Mucosa of descending colon (tissue), 3 donors: ENCODE data around the gene SLC17A9. TPM values are rescaled to one million over a fixed set of nuclear protein-coding genes. Genes with fewer than 3 reads are reported as not detected.
A peak's percentile ranks its signal among the peaks of the same experiment; 100 is the strongest.

Source experiments
- ATAC-seq: fragments of 200-7000 bp; cut with Tn5 transposase; one replicate; pipeline ENCODE4 v1.9.1; 2020; ENCODE audit warnings: mild to moderate bottlenecking, moderate library complexity
- DNase-seq, 3 donors: peaks; one replicate each; pipeline ENCODE4 v3.0.0-alpha.2; 2020
- H3K36me3 ChIP-seq: fragments of 200-600 bp; one replicate; pipeline ENCODE4 v1.8.0; 2021; ENCODE audit warnings: low read depth, mild to moderate bottlenecking
- H3K4me1 ChIP-seq: fragments of 200-600 bp; one replicate; pipeline ENCODE4 v1.8.0; 2021; ENCODE audit warnings: low read depth, mild to moderate bottlenecking
- H3K4me3 ChIP-seq: fragments of 200-600 bp; one replicate; pipeline ENCODE4 v1.8.0; 2021; ENCODE audit warnings: mild to moderate bottlenecking
- H3K9me3 ChIP-seq: fragments of 200-600 bp; one replicate; pipeline ENCODE4 v1.8.0; 2021; ENCODE audit warnings: mild to moderate bottlenecking
- intact Hi-C, 2 donors: fragments of 100-400 bp; cut with DNase I in 1 of 2; cut with micrococcal nuclease in 1 of 2; formaldehyde crosslinking; loops; one replicate each; pipeline versions ENCODE4 v1.11.0 to v1.11.1; 2022; cut with DNase I, micrococcal nuclease
- total RNA-seq, 3 donors: library from RNA; stranded (reverse); fragmentation: NEBNext Ultra II Directional in 2 of 3; extraction: Animal tissue kit (Norgen Biotek cat#: 25700) in 2 of 3; gene quantifications; one replicate each; pipeline versions ENCODE4 v1.2.1 to v1.2.4, GENCODE V29; 2021 to 2023
- TF ChIP-seq, protein P1 (sequence below): fragments of 200-600 bp; IDR thresholded peaks from one replicate; pipeline ENCODE4 v1.8.0; 2022; ENCODE audit warnings: antibody characterized with exemption, mild to moderate bottlenecking
- donor health status: DM: no; HTN: no; CAD: no; lungs with moderate emphysema.
- donor health status: DM: no; HTN: no; CAD: no.
- donor health status: DM: no; HTN: yes; CAD: no.

The SLC17A9 gene
- total RNA-seq, 3 donors from 2014 or later = 4.8 to 22.2 (median 6.4) TPM

DNA sequence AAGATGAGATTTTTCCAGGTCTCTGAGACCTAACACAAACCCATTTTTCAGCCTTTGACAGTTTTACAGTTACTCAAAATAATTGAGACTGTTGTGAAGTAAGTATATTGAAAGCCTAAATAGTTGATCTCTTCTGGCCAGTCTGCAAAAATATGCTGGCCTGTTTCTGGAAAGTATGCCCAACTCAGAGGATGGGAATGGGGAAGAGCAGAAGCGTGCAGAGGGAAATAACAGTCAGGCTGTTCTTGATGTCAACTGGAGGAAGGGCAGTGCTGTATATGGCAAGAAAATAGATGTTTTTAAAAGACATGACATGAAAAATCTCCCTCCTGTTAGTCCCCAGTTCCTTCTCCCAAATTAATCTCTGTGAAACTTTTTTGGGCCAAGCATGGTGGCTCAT is 10.7 kb upstream of the SLC17A9 start:
- intact Hi-C loops = no loop called here
- TF ChIP-seq, protein P1, sequence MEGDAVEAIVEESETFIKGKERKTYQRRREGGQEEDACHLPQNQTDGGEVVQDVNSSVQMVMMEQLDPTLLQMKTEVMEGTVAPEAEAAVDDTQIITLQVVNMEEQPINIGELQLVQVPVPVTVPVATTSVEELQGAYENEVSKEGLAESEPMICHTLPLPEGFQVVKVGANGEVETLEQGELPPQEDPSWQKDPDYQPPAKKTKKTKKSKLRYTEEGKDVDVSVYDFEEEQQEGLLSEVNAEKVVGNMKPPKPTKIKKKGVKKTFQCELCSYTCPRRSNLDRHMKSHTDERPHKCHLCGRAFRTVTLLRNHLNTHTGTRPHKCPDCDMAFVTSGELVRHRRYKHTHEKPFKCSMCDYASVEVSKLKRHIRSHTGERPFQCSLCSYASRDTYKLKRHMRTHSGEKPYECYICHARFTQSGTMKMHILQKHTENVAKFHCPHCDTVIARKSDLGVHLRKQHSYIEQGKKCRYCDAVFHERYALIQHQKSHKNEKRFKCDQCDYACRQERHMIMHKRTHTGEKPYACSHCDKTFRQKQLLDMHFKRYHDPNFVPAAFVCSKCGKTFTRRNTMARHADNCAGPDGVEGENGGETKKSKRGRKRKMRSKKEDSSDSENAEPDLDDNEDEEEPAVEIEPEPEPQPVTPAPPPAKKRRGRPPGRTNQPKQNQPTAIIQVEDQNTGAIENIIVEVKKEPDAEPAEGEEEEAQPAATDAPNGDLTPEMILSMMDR = no peak
- DNase-seq (no peak), ATAC-seq (no peak)
- H3K4me3 ChIP-seq = no peak overlapping the region
- peaks cover 13% of the 10 kb centered on the region for H3K4me1 ChIP-seq
- no peaks in the 10 kb centered on the region for H3K9me3 ChIP-seq
- H3K36me3 ChIP-seq = peaks cover 18% of the 10 kb centered on the region

DNA sequence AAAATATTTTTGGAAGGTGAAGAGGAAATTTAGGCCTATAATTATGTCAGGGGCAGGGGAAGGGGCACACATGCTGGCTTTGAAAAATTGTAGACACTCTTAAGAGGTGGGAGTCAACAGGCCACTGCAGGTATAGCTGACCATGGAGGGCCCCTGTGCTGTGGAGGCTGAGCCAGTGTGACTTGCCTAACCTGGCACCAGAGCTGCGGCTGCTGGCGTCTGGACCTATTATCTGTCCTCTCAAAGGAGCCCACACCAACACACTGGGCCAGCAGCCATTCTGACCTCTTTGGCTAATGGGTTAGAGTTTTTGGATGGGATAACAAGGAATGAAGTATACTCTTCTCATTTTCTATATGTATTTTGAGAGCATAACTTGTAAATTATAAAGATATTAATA is 10.1 kb upstream of the SLC17A9 start:
- Histone ChIP-seq H3K4me3 (no peak overlapping the region), H3K4me1 (peaks cover 13% of the 10 kb centered on the region), H3K9me3 (no peaks in the 10 kb centered on the region), H3K36me3 (peaks cover 18% of the 10 kb centered on the region)
- DNase-seq (no peak), ATAC-seq (no peak)
- intact Hi-C loops = no loop called here
- TF ChIP-seq, protein P1 = no peak

DNA sequence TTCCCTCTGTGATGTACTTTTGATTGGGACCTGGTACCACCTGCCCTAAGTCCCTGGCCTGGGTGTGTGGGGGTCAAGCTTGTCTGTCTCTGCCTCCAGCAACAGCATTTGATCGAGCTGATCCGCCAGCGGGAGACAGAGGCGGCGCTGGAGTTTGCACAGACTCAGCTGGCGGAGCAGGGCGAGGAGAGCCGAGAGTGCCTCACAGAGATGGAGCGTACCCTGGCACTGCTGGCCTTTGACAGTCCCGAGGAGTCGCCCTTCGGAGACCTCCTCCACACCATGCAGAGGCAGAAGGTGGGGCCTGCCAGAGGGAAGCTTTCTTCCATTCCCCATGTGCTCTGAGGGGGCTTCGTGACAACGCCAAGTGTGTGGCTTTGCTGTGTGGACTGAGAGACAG is 9.1 kb upstream of the SLC17A9 start:
- TF ChIP-seq, protein P1 = no peak
- peaks cover 13% of the 10 kb centered on the region for H3K4me1 ChIP-seq
- no peak overlapping the region for H3K4me3 ChIP-seq
- peaks cover 18% of the 10 kb centered on the region for H3K36me3 ChIP-seq
- DNase-seq = peak in 1 of 3 donors; percentile 11
- intact Hi-C loops = no loop called here
- H3K9me3 ChIP-seq = no peaks in the 10 kb centered on the region
- ATAC-seq = no peak

DNA sequence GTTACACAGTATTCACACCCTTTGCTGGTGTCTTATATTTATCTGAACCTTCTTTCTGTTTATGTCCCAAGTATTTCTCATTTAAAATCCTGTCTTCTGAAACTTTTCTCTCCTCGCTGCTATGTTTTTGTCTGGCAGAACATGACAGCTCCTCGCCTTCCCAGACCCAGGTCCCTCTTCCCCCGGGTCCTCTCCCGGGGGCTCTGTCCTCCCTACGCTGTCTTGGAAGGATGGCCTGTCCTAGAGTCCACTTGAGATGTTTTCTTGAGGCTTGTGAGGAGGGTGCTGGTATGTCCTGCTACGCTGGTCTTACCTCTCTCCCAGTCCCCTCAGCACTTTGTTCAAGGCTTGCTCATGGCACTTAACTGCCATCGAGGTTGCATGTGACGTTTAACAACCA is 8.3 kb upstream of the SLC17A9 start:
- Histone ChIP-seq H3K9me3 (no peaks in the 10 kb centered on the region), H3K4me3 (no peak overlapping the region), H3K4me1 (peaks cover 9% of the 10 kb centered on the region), H3K36me3 (peaks cover 18% of the 10 kb centered on the region)
- TF ChIP-seq, protein P1 = no peak
- intact Hi-C loops = no loop called here
- no peak for DNase-seq
- no peak for ATAC-seq

DNA sequence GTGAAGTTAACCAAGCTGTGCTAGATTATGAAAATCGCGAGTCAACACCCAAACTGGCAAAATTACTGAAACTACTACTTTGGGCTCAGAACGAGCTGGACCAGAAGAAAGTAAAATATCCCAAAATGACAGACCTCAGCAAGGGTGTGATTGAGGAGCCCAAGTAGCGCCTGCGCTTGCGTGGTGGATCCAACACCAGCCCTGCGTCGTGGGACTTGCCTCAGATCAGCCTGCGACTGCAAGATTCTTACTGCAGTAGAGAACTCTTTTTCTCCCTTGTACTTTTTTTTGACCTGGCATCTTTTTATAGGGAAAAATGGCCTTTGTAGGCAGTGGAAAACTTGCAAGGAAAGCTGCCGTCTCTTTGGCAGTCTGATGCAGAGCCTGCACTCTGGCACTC is 7.8 kb upstream of the SLC17A9 start:
- Histone ChIP-seq H3K4me3 (no peak overlapping the region), H3K9me3 (no peaks in the 10 kb centered on the region), H3K36me3 (peaks cover 18% of the 10 kb centered on the region), H3K4me1 (peaks cover 3% of the 10 kb centered on the region)
- TF ChIP-seq, protein P1 = no peak
- intact Hi-C loops = no loop called here
- DNase-seq = no peak
- no peak for ATAC-seq

DNA sequence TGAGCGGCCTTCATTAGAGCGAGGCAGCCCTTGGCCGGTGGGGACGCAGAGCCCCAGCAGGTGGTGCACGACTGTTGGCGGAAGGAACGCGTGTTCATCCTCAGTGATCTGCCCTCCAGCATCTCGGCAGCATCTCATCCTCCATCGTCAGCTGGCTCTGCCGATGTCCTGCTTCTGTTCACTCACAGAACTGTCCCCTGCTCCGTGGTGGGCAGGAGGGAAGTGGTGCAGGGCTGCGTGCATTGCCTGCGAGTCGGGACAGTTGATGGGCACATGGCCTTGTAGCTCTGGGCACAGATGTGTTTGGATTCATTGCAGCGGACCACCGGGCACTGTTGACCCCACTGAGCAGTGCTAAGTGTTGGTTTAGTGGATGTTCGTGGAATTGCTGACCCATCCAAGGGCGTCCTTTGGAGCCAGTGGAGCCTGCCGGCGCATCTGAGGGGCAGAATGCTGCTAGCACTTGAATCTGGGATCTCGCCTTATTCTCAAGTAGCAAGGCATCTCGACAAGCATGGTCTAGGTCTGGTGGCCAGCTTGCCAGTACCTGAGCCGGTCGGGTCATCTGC is 6.7 kb upstream of the SLC17A9 start:
- Histone ChIP-seq H3K36me3 (peaks cover 18% of the 10 kb centered on the region), H3K9me3 (no peaks in the 10 kb centered on the region)
- no peak for ATAC-seq

More for the DNA sequence above, 6.7 kb upstream of the SLC17A9 start:
- Histone ChIP-seq H3K4me1 (no peaks in the 10 kb centered on the region), H3K4me3 (no peak overlapping the region)
- intact Hi-C loops = no loop called here
- peak in 1 of 3 donors; percentile 13 for DNase-seq
- TF ChIP-seq, protein P1 = no peak
